SU-DHL-6 (cell line): Measurements from ENCODE around the gene SLC19A2.
"Not testable (repeated sequence)": the region's sequence is repeated elsewhere in the genome, so short reads cannot be mapped to it uniquely, and the experiment has no call there.

Source experiments
- H2AFZ ChIP-seq: fragments of 200-600 bp; sonication (generic); 2 replicates; pipeline ENCODE4 v1.6.1; 2014; ENCODE audit warnings: low read depth, mild to moderate bottlenecking, moderate library complexity, mixed read lengths, antibody characterized with exemption, low read length; ENCODE audit not compliant: severe bottlenecking
- H3F3A ChIP-seq: fragments of 200-600 bp; shearing (Covaris generic); 2 replicates; pipeline ENCODE4 v1.6.0; 2016; ENCODE audit warnings: antibody characterized with exemption, mild to moderate bottlenecking; ENCODE audit not compliant: insufficient read depth
- H3K27ac ChIP-seq: fragments of 200-600 bp; sonication (generic); 2 replicates; pipeline ENCODE4 v1.5.1; 2016; ENCODE audit warnings: low read depth, mild to moderate bottlenecking, low read length, moderate library complexity, mixed read lengths
- H3K27me3 ChIP-seq: fragments of 200-600 bp; sonication (generic), shearing (Covaris generic); 2 replicates; pipeline ENCODE4 v1.6.0; 2014; ENCODE audit warnings: mild to moderate bottlenecking, low read length
- H3K36me3 ChIP-seq: fragments of 200-600 bp; sonication (generic); 2 replicates; pipeline ENCODE4 v1.6.1; 2014; ENCODE audit warnings: mild to moderate bottlenecking, low read length, mixed read lengths
- H3K4me2 ChIP-seq: fragments of 300-600, 200-600 bp; shearing (Covaris generic), sonication (generic); 2 replicates; pipeline ENCODE4 v1.6.0; 2014; ENCODE audit warnings: low read length, low read depth, mild to moderate bottlenecking; ENCODE audit not compliant: poor library complexity, severe bottlenecking
- H3K4me3 ChIP-seq: fragments of 200-600 bp; sonication (generic); 2 replicates; pipeline ENCODE4 v1.5.1; 2014; ENCODE audit warnings: antibody characterized with exemption, low read length, mild to moderate bottlenecking, mixed read lengths; ENCODE audit not compliant: insufficient read depth, poor library complexity, severe bottlenecking
- H3K79me2 ChIP-seq: fragments of 200-600 bp; sonication (generic); 2 replicates; pipeline ENCODE4 v1.6.1; 2014; ENCODE audit warnings: mild to moderate bottlenecking, low read length, moderate library complexity; ENCODE audit not compliant: insufficient read depth
- H3K9ac ChIP-seq: fragments of 200-600 bp; sonication (generic); 2 replicates; pipeline ENCODE4 v1.7.0; 2014; ENCODE audit warnings: mild to moderate bottlenecking, low read length
- H3K9me2 ChIP-seq: fragments of 200-600 bp; sonication (generic); replicated peaks from 2 replicates; pipeline ENCODE4 v1.6.1; 2014; ENCODE audit warnings: low read length; ENCODE audit not compliant: insufficient read depth
- H3K9me3 ChIP-seq: fragments of 200-600 bp; sonication (generic); 2 replicates; pipeline ENCODE4 v1.6.1; 2014; ENCODE audit warnings: low read length, mixed read lengths; ENCODE audit not compliant: insufficient read depth
- H4K20me1 ChIP-seq: fragments of 200-600 bp; sonication (generic); 2 replicates; pipeline ENCODE4 v1.6.1; 2014; ENCODE audit warnings: low read depth, mild to moderate bottlenecking, antibody characterized with exemption, low read length, moderate library complexity, mixed read lengths
- CTCF ChIP-seq: fragments of 200-600 bp; sonication (generic); IDR thresholded peaks from one replicate; pipeline ENCODE4 v1.5.1; 2017; ENCODE audit warnings: antibody characterized with exemption, mild to moderate bottlenecking, low read length, moderate library complexity; ENCODE audit not compliant: insufficient read depth, poor library complexity, severe bottlenecking
- EZH2phosphoT487 ChIP-seq: fragments of 200-600 bp; sonication (generic), shearing (Covaris generic); conservative IDR thresholded peaks from 2 replicates; pipeline ENCODE4 v1.6.1; 2018; ENCODE audit warnings: mild to moderate bottlenecking, antibody characterized with exemption, low read length, moderate library complexity, mixed read lengths

SLC19A2 gene

GRCh38 chr1:169485431-169486280 lies at the start of gene SLC19A2:
Gene SLC19A2 (minus strand): TSS chr1:169485944. CDS start chr1:169485766, 178 bp downstream.
- Histone ChIP-seq H3K79me2 (peaks cover 3% of the 10 kb centered on the region; the same call in 1 of the 2 replicates), H3K4me2 (peak within 1 kb of the TSS; percentile 87), H2AFZ (peak within 1 kb of the TSS; percentile 95), H3K27me3 (no peaks in the 10 kb centered on the region), H3K9me2 (no peaks in the 10 kb centered on the region), H3F3A (no peaks in the 10 kb centered on the region), H3K4me3 (peak within 1 kb of the TSS; percentile 79), H3K27ac (no peak within 1 kb of the TSS), H3K9me3 (no peaks in the 10 kb centered on the region), H4K20me1 (peaks cover 4% of the 10 kb centered on the region; the same call in 1 of the 2 replicates), H3K9ac (peak within 1 kb of the TSS; percentile 65), H3K36me3 (no peaks in the 10 kb centered on the region)
- no peak for TF ChIP-seq CTCF
- TF ChIP-seq EZH2phosphoT487, result no peak

- no peak overlapping the region for H3K9ac ChIP-seq
- no peak overlapping the region for H3K27ac ChIP-seq
- TF ChIP-seq EZH2phosphoT487, result no peak
- TF ChIP-seq CTCF, result no peak
- H2AFZ ChIP-seq, result no peak overlapping the region
- H3K9me3 ChIP-seq, result no peaks in the 10 kb centered on the region
- H3F3A ChIP-seq, result no peaks in the 10 kb centered on the region
- H3K4me3 ChIP-seq, result no peak overlapping the region
- H3K4me2 ChIP-seq, result no peak overlapping the region
- H3K27me3 ChIP-seq, result no peaks in the 10 kb centered on the region
- no peaks in the 10 kb centered on the region for H3K79me2 ChIP-seq
- no peaks in the 10 kb centered on the region for H4K20me1 ChIP-seq
- H3K9me2 ChIP-seq, result no peaks in the 10 kb centered on the region
- no peaks in the 10 kb centered on the region for H3K36me3 ChIP-seq
Measured at GRCh38 chr1:169534653-169535052, 48.9 kb upstream of the SLC19A2 start.

GRCh38 chr1:169533528-169534190 lies 47.9 kb upstream of the SLC19A2 start:
- not testable (repeated sequence) for H3K27me3 ChIP-seq, H2AFZ ChIP-seq, H3K27ac ChIP-seq, H3K36me3 ChIP-seq, H3F3A ChIP-seq, H3K9me3 ChIP-seq, H3K4me2 ChIP-seq, H3K4me3 ChIP-seq, H3K79me2 ChIP-seq, H4K20me1 ChIP-seq, H3K9ac ChIP-seq, H3K9me2 ChIP-seq

- no peak overlapping the region for H3K9ac ChIP-seq
- no peaks in the 10 kb centered on the region for H3F3A ChIP-seq
- H3K4me2 ChIP-seq, result no peak overlapping the region
- H3K4me3 ChIP-seq, result no peak overlapping the region
- H3K79me2 ChIP-seq, result no peaks in the 10 kb centered on the region
- H3K9me3 ChIP-seq, result no peaks in the 10 kb centered on the region
- no peaks in the 10 kb centered on the region for H4K20me1 ChIP-seq
- TF ChIP-seq CTCF, result no peak
- no peak for TF ChIP-seq EZH2phosphoT487
- no peak overlapping the region for H3K27ac ChIP-seq
- H2AFZ ChIP-seq, result no peak overlapping the region
- no peaks in the 10 kb centered on the region for H3K27me3 ChIP-seq
- H3K36me3 ChIP-seq, result no peaks in the 10 kb centered on the region
- H3K9me2 ChIP-seq, result no peaks in the 10 kb centered on the region
Measured at GRCh38 chr1:169530448-169530847, 44.7 kb upstream of the SLC19A2 start.
